ENCODE measurements around the gene GLI2. TPM values are rescaled to one million over a fixed set of nuclear protein-coding genes. Genes with fewer than 3 reads are reported as not detected.
A peak's percentile ranks its signal among the peaks of the same experiment; 100 is the strongest.

GLI2 gene
- total and polyA plus RNA-seq, 12 donors, result 0.37 to 1.7 (median 1.0) TPM

DNA sequence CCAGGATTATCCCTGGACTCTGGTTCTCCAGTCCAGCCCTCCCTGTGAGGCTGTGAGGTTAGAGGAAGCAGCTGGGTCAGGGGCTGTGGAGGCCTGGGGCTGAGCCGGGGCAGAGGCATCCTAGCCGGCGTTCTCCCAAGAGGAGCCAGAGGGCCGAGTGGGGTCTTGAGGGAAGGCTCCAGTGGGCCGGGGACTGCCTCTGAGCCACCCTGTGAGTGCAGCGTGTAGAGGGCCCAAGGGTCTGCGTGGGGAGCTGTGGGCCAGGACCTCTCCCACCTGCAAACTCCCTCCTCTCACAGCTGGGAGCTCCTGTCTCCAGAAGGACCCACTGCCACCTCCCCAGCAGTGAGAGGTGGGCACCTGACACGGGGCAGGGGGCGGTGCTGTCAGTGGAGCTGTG is 41.0 kb downstream of the GLI2 start:
- H3K27ac ChIP-seq, result no peak overlapping the region
- DNase-seq (peak in 1 of 2 donors; percentile 3), ATAC-seq (no peak)
- 86% methylated on average over 9 of the region's 9 CpGs for WGBS, 2 donors
- TF ChIP-seq, protein P1, sequence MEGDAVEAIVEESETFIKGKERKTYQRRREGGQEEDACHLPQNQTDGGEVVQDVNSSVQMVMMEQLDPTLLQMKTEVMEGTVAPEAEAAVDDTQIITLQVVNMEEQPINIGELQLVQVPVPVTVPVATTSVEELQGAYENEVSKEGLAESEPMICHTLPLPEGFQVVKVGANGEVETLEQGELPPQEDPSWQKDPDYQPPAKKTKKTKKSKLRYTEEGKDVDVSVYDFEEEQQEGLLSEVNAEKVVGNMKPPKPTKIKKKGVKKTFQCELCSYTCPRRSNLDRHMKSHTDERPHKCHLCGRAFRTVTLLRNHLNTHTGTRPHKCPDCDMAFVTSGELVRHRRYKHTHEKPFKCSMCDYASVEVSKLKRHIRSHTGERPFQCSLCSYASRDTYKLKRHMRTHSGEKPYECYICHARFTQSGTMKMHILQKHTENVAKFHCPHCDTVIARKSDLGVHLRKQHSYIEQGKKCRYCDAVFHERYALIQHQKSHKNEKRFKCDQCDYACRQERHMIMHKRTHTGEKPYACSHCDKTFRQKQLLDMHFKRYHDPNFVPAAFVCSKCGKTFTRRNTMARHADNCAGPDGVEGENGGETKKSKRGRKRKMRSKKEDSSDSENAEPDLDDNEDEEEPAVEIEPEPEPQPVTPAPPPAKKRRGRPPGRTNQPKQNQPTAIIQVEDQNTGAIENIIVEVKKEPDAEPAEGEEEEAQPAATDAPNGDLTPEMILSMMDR (IDR thresholded peaks at IDR 0.05), result no peak
- no peaks in the 10 kb centered on the region for H3K9me3 ChIP-seq
- no peak overlapping the region for H3K4me3 ChIP-seq
- intact Hi-C loops (cut with DNase I), result loop anchor here in 1 of 10 donors (10.0 kb wide), 1 partner anchor 88 kb away; no protein-coding TSS in a partner anchor
- peaks cover 0 to 28% (median 6%) of the 10 kb centered on the region in 7 donors for H3K27me3 ChIP-seq
- no peaks in the 10 kb centered on the region for H3K36me3 ChIP-seq
- H3K4me1 ChIP-seq, result peaks cover 0 to 10% (median 0%) of the 10 kb centered on the region in 9 donors

DNA sequence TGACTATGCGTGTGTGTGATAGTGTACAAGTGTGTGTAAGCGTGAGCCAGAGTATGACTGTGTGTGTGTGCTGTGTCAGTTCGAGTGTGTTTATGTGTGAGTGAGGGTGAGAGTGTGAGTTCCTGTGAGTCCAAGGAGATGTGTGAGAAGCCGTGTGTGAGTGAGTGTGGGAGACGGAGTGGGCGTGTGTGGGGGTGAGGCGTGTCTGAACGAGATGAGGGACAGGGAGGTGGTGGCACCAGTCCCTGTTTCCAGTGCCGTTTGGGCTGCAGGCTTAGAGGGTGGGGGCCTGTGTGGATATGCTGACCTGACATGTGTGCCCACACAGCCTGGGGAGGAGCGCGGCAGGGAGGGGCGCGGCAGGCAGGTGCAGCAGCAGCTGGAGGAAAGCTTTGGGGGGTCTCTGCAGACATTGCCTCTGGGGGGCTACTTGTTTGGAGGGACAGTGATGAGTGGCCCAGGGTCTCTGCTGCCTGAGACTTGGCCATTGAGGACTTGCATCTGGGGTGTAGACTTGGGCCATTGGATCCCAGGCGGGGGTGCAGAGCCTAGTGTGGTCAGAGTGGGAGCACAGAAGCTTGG is 41.6 kb downstream of the GLI2 start:
- peaks cover 0 to 4% (median 0%) of the 10 kb centered on the region in 9 donors for H3K4me1 ChIP-seq
- no peak overlapping the region for H3K4me3 ChIP-seq
- TF ChIP-seq, protein P1 (IDR thresholded peaks at IDR 0.05), result no peak
- H3K9me3 ChIP-seq, result no peaks in the 10 kb centered on the region
- ATAC-seq (no peak), DNase-seq (peak in 1 of 2 donors; percentile 1)
- intact Hi-C loops (cut with DNase I), result loop anchor here in 1 of 10 donors (10.0 kb wide), 1 partner anchor 88 kb away; no protein-coding TSS in a partner anchor
- 87 to 90% methylated on average over 14 of the region's 14 CpGs for WGBS, 2 donors
- no peaks in the 10 kb centered on the region for H3K36me3 ChIP-seq
- H3K27me3 ChIP-seq, result peaks cover 0 to 28% (median 6%) of the 10 kb centered on the region in 7 donors
- no peak overlapping the region for H3K27ac ChIP-seq

DNA sequence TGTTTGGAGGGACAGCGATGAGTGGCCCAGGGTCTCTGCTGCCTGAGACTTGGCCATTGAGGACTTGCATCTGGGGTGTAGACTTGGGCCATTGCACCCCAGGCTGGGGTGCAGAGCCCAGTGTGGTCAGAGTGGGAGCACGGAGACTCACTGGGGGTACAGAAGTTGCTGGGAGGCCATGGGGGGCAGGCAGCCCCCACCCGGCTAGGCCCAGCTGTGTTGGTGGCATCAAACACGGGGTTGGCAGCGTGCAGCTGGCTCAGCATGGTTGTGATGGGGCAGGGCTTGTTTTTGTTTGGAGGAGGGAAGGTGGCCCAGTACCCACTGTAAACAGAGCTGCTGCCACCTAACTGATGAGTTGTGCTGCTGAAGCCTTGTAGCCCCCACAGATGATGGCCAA is 42.1 kb downstream of the GLI2 start:
- ATAC-seq (no peak), DNase-seq (peak in 1 of 2 donors; percentile 6)
- H3K4me3 ChIP-seq, result no peak overlapping the region
- peaks cover 0 to 4% (median 0%) of the 10 kb centered on the region in 9 donors for H3K4me1 ChIP-seq
- peaks cover 0 to 30% (median 6%) of the 10 kb centered on the region in 7 donors for H3K27me3 ChIP-seq
- TF ChIP-seq, protein P1 (IDR thresholded peaks at IDR 0.05), result no peak
- H3K36me3 ChIP-seq, result no peaks in the 10 kb centered on the region
- intact Hi-C loops (cut with DNase I), result loop anchor here in 1 of 10 donors (10.0 kb wide), 1 partner anchor 87 kb away; no protein-coding TSS in a partner anchor
- no peaks in the 10 kb centered on the region for H3K9me3 ChIP-seq
- WGBS, 2 donors, result 92 to 95% methylated on average over 5 of the region's 5 CpGs
- H3K27ac ChIP-seq, result no peak overlapping the region

DNA sequence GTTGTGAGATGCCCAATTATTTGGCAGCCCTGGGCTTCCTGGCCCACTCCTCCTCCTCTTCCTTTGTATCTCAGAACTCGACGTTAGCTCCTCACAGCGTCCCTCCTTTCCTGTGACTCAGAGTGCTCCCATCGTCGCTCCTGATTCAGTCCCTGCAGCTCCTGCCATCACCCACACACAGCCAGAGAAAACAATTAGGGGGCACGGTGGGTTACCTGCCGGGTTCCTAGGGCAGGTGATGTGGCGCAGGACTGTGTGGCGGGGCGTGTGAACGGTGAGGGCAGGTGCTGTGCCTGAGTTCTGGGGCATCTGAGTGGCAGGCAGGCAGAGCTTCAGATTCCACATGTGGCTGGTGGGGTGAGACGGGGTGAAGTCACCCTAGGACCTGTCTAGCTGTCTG is 42.6 kb downstream of the GLI2 start:
- Histone ChIP-seq H3K27ac (no peak overlapping the region), H3K9me3 (no peaks in the 10 kb centered on the region), H3K4me3 (no peak overlapping the region), H3K36me3 (no peaks in the 10 kb centered on the region), H3K4me1 (peaks cover 0 to 8% (median 4%) of the 10 kb centered on the region in 9 donors), H3K27me3 (peaks cover 0 to 32% (median 6%) of the 10 kb centered on the region in 7 donors)
- no peak for DNase-seq
- TF ChIP-seq, protein P1 (IDR thresholded peaks at IDR 0.05), result no peak
- intact Hi-C loops (cut with DNase I), result loop anchor here in 1 of 10 donors (10.0 kb wide), 1 partner anchor 87 kb away; no protein-coding TSS in a partner anchor
- 72 to 78% methylated on average over 12 of the region's 12 CpGs for WGBS, 2 donors
- no peak for ATAC-seq

Measured in heart right ventricle (tissue), 16 donors.